NT2/D1 (cell line): ENCODE data around the gene POLRMT.
A peak's percentile ranks its signal among the peaks of the same experiment; 100 is the strongest.

Experiments
- SUZ12 ChIP-seq: IDR thresholded peaks from 2 replicates; pipeline ENCODE4 v1.6.1; 2011; ENCODE audit not compliant: insufficient read length, insufficient read depth; ENCODE audit errors: extremely low read depth
- YY1 ChIP-seq: IDR thresholded peaks from 2 replicates; pipeline ENCODE4 v1.6.1; 2011; ENCODE audit not compliant: insufficient read length, insufficient read depth
- ZNF274 ChIP-seq: IDR thresholded peaks from 2 replicates; pipeline ENCODE4 v1.6.1; 2011; ENCODE audit warnings: mild to moderate bottlenecking, low read depth, low read length

DNA sequence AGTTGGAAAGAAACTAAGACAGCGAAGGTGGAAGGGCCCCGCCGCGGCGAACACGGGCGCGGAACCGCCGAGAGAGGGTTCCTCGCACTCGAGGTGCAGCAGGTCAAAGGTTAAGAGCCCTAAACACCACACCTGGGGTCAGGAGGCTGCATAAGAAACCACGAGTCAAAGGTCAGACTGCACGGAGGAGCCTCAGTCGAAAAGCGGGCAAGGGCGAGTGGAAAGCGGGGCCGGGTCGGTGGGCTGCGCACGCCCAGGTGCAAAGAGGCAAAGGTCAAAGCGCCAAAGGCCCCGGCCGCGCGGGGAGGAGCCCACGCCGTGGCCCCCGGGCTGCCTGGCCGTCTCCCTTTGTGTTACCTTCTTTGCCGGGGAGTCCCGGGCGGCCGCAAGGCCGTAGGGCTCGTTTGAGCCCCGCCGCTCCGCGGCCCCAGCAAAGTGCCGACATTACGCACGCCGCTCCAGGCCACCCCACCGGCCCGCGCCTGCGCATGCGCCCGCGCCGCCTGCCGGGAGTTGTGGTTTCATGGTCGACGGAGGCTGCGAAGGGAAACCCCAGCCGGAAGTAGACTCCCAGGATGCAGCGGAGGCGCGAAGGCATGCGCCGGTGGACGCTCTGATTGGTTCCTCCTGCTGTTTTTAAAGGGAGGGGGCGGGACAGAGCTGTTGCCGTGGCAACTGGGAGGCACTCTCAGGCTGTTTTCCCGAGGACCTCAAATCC is at the start of gene POLRMT:
- TF ChIP-seq ZNF274, result no peak
- TF ChIP-seq YY1, result peak; percentile 47
- TF ChIP-seq SUZ12, result no peak
